Measurements from ENCODE around the gene PAOX.
A peak's percentile ranks its signal among the peaks of the same experiment; 100 is the strongest.

PAOX gene

DNA sequence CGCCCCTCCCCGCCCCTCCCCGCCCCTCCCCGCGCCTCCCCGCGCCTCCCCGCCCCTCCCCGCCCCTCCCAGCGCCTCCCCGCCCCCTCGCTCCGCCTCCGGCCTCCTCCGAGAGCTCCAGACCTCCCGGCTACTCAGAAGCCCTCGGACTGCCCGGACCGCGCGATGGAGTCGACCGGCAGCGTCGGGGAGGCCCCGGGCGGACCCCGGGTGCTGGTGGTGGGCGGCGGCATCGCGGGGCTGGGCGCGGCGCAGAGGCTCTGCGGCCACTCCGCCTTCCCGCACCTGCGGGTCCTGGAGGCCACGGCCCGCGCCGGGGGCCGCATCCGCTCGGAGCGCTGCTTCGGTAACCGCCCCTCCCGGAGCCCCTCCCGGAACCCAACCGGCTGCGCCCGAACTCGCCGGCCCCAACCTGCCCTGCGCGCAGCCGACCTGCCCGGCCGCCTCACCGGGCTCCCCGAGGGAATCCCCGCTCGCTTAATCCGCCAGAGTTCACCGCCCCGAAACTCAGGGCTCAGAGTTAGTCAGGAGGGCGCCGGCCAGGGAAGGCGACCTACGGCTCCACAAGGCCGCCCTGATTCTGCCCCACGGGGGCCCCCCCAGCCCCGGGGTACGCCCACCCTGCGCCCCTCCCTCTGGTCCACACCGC lies at the start of gene PAOX:
Gene PAOX, plus strand, starts transcription at position 111 of the 649 bp plus-strand sequence. Its CDS starts 55 bp downstream, at position 166.
- TF ChIP-seq ZFX (IDR thresholded peaks at IDR 0.05; ENCODE audit: borderline replicate concordance): no peak
- TF ChIP-seq, protein P1, sequence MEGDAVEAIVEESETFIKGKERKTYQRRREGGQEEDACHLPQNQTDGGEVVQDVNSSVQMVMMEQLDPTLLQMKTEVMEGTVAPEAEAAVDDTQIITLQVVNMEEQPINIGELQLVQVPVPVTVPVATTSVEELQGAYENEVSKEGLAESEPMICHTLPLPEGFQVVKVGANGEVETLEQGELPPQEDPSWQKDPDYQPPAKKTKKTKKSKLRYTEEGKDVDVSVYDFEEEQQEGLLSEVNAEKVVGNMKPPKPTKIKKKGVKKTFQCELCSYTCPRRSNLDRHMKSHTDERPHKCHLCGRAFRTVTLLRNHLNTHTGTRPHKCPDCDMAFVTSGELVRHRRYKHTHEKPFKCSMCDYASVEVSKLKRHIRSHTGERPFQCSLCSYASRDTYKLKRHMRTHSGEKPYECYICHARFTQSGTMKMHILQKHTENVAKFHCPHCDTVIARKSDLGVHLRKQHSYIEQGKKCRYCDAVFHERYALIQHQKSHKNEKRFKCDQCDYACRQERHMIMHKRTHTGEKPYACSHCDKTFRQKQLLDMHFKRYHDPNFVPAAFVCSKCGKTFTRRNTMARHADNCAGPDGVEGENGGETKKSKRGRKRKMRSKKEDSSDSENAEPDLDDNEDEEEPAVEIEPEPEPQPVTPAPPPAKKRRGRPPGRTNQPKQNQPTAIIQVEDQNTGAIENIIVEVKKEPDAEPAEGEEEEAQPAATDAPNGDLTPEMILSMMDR (IDR thresholded peaks at IDR 0.05): no peak
- H3K27ac ChIP-seq: peak within 1 kb of the TSS; percentile 87

DNA sequence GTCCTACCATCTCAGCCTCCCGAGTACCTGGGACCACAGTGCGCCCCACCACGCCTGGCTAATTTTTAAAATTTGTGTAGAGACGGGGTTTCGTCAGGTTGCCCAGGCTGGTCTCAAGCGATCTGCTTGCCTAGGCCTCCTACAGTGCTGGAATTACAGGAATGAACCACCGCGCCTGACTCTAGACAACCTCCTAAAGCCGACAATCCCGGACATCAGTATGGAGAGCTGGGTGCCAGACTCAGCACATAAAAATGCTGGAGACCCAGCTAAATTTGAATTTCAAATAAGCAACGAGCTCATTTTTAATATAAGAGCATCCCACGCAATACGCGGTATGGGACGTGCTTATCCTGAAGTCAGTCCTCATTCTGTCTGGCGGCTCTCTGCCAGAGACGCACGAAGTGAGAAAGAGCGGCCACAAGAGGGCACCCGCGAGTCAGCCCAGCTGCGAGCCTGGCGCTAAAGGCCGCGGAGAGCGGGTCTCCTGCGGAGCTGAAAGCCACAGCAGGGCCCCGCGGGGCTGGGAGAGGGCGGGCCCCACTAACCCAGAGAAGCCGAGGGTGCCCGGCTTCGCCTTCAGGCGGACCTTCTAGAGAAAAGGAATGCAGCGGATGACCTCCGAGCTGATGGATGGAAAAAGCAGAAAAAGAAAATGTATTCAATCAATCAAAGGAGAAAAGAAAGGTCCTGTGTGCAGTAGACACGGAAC lies 49.4 kb upstream of the PAOX start:
- no peak overlapping the region for H3K27ac ChIP-seq
- TF ChIP-seq ZFX (IDR thresholded peaks at IDR 0.05; ENCODE audit: borderline replicate concordance): no peak
- TF ChIP-seq, protein P1 (IDR thresholded peaks at IDR 0.05): peak; percentile 99

DNA sequence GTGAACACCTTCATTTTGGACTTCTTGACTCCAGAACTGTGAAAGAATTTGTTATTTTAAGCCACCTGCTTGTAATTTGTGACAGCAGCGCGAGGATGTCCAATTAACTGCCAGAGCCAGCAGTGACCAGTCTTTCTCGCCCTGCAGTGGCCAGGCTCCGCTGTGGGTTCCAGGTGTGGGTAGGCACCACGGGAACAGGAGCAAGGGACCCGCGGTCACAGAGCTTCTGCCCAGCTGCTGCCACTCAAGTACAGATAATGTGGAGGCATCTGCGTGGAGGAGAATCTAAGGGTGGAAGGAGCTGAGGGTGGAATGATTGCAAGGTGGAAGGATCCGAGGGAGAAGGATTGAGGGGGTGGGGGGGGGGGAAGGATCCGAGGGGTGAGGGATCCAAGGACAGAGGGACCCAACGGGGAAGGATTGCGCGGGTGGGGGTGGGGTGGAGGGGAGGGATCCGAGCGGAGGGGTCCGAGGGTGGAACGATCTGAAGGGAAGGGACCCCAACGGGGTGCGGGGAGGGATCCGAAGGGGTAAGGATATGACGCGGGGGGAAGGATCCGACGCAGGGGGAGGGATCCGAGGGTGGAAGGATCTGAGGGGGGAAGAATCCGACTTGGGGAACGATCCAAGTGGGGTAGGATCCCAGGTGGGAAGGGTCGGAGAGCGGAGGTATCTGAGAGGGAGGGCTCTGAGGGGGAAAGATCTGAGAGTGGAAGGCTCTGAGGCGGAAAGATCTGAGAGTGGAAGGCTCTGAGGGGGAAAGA lies 45.9 kb upstream of the PAOX start:
- TF ChIP-seq, protein P1 (IDR thresholded peaks at IDR 0.05): no peak
- TF ChIP-seq ZFX (IDR thresholded peaks at IDR 0.05; ENCODE audit: borderline replicate concordance): no peak
- H3K27ac ChIP-seq: no peak overlapping the region

DNA sequence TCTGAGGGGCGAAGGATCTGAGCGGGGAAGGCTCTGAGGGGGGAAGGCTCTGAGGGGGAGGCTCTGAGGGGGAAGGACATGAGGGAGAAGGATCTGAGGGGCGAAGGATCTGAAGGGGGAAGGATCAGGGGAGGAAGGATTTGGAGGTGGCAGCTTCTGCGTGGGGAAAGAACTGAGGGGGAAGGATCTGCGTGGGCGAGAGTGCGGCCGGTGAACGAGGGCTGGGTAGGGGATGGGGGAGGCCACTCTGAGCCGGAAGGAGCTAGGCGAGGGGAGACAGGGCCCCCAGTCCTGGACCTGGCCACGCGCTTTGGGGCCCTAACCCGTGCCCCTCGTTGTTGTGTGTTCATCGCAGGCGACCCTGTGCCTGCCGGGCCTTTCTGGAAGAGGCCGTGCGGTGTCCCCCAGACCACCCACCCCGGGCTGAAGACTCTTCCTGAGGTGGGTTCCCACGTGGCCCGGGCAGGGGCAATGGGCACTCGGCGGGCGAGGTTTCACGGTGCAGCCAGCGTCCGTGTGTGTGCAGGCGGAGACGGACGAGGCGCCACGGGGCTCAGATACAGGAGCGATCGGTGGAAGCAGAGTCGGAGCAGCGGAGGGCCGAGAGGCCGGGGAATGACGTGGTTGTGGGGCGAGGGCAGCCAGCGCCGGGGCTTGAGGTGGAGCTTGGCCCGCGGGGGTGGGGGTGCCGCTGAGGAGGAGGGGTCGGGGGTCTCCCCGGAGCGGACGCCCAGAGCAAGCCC lies 44.4 kb upstream of the PAOX start:
- TF ChIP-seq, protein P1 (IDR thresholded peaks at IDR 0.05): no peak
- no peak for TF ChIP-seq ZFX (IDR thresholded peaks at IDR 0.05; ENCODE audit: borderline replicate concordance)
- no peak overlapping the region for H3K27ac ChIP-seq

- no peak for TF ChIP-seq ZFX (IDR thresholded peaks at IDR 0.05; ENCODE audit: borderline replicate concordance)
- TF ChIP-seq, protein P1 (IDR thresholded peaks at IDR 0.05): no peak
- H3K27ac ChIP-seq: no peak overlapping the region
Measured at GRCh38 chr10:133335246-133336117, 43.6 kb upstream of the PAOX start.

- no peak overlapping the region for H3K27ac ChIP-seq
- TF ChIP-seq, protein P1 (IDR thresholded peaks at IDR 0.05): no peak
- TF ChIP-seq ZFX (IDR thresholded peaks at IDR 0.05; ENCODE audit: borderline replicate concordance): no peak
Measured at GRCh38 chr10:133336118-133336576, 42.9 kb upstream of the PAOX start.

All from 22Rv1 (cell line).